WTC11 (cell line): ENCODE data around the gene ZGRF1.

Source experiments
- ETV6 ChIP-seq: sonication (generic); formaldehyde crosslinking; IDR thresholded peaks from 2 replicates; pipeline ENCODE4 v1.8.1; 2022; ENCODE audit warnings: mild to moderate bottlenecking, missing genetic modification reagents
- TEAD4 ChIP-seq: sonication (generic); formaldehyde crosslinking; IDR thresholded peaks from 2 replicates; pipeline ENCODE4 v1.8.0; 2022; ENCODE audit warnings: mild to moderate bottlenecking, missing genetic modification reagents
- TF ChIP-seq, protein P1 (sequence below): sonication (generic); formaldehyde crosslinking; IDR thresholded peaks from 2 replicates; pipeline ENCODE4 v1.8.1; 2023; ENCODE audit warnings: mild to moderate bottlenecking, missing genetic modification reagents, moderate library complexity
- TF ChIP-seq, protein P2 (sequence below): fragments of 200-600 bp; IDR thresholded peaks from 2 replicates; pipeline ENCODE4 v1.8.0; 2022; ENCODE audit warnings: antibody characterized with exemption

DNA sequence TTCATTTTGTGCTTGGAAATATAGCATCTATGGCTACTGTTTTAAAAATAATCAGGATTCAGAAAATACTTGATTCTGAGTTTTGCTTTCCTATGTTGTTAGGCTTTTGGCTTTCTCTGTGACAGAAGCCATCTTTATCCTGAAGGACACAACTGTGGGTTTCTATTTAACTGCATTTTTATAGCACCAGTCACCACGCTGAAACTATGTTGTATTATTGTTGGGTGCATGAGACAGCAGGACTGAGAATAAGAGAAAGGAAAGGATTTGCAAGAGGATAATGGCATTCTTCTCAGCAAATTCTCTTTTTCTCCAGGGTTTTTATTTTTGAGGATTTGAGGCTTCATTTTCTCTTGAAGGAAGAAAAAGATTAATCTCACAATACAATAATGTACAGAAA is 110.6 kb downstream of the ZGRF1 start:
- TF ChIP-seq ETV6 (CRISPR knock-in tag): no peak
- TF ChIP-seq, protein P1, sequence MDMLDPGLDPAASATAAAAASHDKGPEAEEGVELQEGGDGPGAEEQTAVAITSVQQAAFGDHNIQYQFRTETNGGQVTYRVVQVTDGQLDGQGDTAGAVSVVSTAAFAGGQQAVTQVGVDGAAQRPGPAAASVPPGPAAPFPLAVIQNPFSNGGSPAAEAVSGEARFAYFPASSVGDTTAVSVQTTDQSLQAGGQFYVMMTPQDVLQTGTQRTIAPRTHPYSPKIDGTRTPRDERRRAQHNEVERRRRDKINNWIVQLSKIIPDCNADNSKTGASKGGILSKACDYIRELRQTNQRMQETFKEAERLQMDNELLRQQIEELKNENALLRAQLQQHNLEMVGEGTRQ (CRISPR knock-in tag): no peak
- no peak for TF ChIP-seq TEAD4 (CRISPR knock-in tag)
- TF ChIP-seq, protein P2, sequence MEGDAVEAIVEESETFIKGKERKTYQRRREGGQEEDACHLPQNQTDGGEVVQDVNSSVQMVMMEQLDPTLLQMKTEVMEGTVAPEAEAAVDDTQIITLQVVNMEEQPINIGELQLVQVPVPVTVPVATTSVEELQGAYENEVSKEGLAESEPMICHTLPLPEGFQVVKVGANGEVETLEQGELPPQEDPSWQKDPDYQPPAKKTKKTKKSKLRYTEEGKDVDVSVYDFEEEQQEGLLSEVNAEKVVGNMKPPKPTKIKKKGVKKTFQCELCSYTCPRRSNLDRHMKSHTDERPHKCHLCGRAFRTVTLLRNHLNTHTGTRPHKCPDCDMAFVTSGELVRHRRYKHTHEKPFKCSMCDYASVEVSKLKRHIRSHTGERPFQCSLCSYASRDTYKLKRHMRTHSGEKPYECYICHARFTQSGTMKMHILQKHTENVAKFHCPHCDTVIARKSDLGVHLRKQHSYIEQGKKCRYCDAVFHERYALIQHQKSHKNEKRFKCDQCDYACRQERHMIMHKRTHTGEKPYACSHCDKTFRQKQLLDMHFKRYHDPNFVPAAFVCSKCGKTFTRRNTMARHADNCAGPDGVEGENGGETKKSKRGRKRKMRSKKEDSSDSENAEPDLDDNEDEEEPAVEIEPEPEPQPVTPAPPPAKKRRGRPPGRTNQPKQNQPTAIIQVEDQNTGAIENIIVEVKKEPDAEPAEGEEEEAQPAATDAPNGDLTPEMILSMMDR: no peak
